ENCODE measurements around the gene DNAJC1.

DNAJC1 gene

GRCh38 chr10:21964983-21965665 is 38.4 kb downstream of the DNAJC1 start:
- POLR2A ChIA-PET (ENCODE audit: low non-redundant PET): no interaction called here
- H3K27ac ChIP-seq: no peak overlapping the region
- DNase-seq (ENCODE audit: low spot score): no peak
- TF ChIP-seq CTCF (conservative IDR thresholded peaks at IDR 0.05; ENCODE audit: low read depth): no peak
- CTCF ChIA-PET: no interaction called here

- no peak overlapping the region for H3K27ac ChIP-seq
- TF ChIP-seq CTCF (conservative IDR thresholded peaks at IDR 0.05; ENCODE audit: low read depth): no peak
- ChIA-PET CTCF (interaction anchor here (0.6 kb wide), 1 partner anchor 438 kb away, joined by 4 read pairs; no protein-coding TSS in a partner anchor), POLR2A (ENCODE audit: low non-redundant PET) (no interaction called here)
- DNase-seq (ENCODE audit: low spot score): no peak
Measured at GRCh38 chr10:21962358-21962757, 41.2 kb downstream of the DNAJC1 start.

- POLR2A ChIA-PET (ENCODE audit: low non-redundant PET): no interaction called here
- no peak for TF ChIP-seq CTCF (conservative IDR thresholded peaks at IDR 0.05; ENCODE audit: low read depth)
- CTCF ChIA-PET: interaction anchor here (0.6 kb wide), 1 partner anchor 438 kb away, joined by 4 read pairs; no protein-coding TSS in a partner anchor
- no peak overlapping the region for H3K27ac ChIP-seq
- no peak for DNase-seq (ENCODE audit: low spot score)
Measured at GRCh38 chr10:21961847-21962246, 41.7 kb downstream of the DNAJC1 start.

DNA sequence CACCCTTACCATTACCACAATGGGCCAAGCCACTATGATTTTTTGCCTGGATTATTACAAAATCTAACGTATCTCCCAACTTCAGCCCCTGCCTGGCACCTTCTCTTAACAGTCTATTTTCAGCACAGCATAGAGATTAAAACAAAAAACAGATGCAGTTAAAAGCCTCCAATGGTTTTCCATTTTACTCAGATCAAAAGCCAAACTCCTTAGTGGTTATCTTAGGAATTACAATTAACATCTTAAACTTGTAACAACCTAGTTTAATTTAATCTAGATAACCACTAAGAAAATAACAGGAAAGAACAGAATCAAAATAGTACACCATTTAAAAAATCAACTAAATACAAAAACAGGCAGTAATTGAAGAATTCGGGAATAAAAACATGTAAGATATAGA is 43.5 kb downstream of the DNAJC1 start:
- ChIA-PET CTCF (no interaction called here), POLR2A (ENCODE audit: low non-redundant PET) (no interaction called here)
- no peak for TF ChIP-seq CTCF (conservative IDR thresholded peaks at IDR 0.05; ENCODE audit: low read depth)
- H3K27ac ChIP-seq: no peak overlapping the region
- DNase-seq (ENCODE audit: low spot score): no peak

- ChIA-PET POLR2A (ENCODE audit: low non-redundant PET) (no interaction called here), CTCF (no interaction called here)
- no peak overlapping the region for H3K27ac ChIP-seq
- TF ChIP-seq CTCF (conservative IDR thresholded peaks at IDR 0.05; ENCODE audit: low read depth): no peak
- DNase-seq (ENCODE audit: low spot score): no peak
Measured at GRCh38 chr10:21954690-21955089, 48.8 kb downstream of the DNAJC1 start.

DNA sequence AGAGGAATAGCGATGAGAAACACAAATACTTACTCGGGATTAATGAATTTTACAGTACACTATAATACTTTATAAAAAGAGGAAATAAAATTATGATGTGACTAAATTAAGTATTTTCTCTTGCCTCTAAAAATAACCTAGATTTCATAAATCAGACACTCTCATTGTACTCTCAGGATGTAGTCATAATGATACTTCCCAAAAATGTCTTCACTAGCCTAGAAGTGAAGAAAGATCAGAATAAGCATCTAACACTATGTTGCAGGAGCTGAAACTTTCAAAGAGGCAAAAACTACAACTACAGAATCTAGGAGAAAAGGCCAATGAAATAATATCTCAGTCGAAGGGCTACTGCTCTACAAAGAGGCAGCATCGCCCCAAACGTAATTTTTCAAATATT is 49.4 kb downstream of the DNAJC1 start:
- DNase-seq (ENCODE audit: low spot score): no peak
- POLR2A ChIA-PET (ENCODE audit: low non-redundant PET): no interaction called here
- CTCF ChIA-PET: interaction anchor here (0.6 to 1.2 kb wide), 2 partner anchors 208 to 458 kb away, joined by 4 to 6 read pairs; no protein-coding TSS in a partner anchor
- no peak for TF ChIP-seq CTCF (conservative IDR thresholded peaks at IDR 0.05; ENCODE audit: low read depth)
- no peak overlapping the region for H3K27ac ChIP-seq
